HG03025 (cell line): ENCODE measurements around the gene KRT39.

Source experiments
- ATAC-seq: cut with Tn5 transposase; IDR thresholded peaks from one replicate; pipeline ENCODE4 v1.9.1; 2021; ENCODE audit warnings: mild to moderate bottlenecking, moderate library complexity; ENCODE audit not compliant: unreplicated experiment, low FRiP score

KRT39 gene

GRCh38 chr17:40981115-40981514, 14.4 kb upstream of the KRT39 start:
- no peak for ATAC-seq

GRCh38 chr17:40980596-40980995, 13.8 kb upstream of the KRT39 start:
- no peak for ATAC-seq

- ATAC-seq, result no peak
Measured at GRCh38 chr17:40980117-40980516, 13.4 kb upstream of the KRT39 start.

DNA sequence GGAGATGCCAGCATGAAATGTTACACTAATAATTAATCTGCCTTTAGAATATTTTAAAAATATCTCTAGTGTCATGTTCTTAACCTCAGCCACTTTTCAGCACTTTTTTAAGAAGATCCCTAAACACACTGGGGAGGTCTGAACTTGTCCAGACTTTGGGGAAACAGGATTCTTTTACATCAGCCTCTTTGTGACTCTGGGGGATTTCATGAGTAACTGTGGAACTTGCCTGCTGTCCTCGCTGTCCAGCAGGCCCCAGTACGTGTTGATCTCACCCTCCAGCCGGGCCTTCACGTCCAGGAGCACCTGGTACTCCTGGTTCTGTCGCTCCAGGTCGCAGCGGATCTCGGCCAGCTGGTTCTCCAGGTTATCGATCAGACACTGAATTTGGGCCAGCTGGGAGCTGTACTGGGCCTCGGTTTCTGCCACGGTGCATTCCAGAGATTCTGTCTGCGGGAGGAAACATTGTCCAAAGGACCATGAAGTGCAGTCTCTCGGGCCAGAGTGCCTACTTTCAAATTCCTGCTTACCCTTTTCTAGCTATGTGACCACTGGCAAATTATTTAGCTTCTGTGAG, 11.9 kb upstream of the KRT39 start:
- no peak for ATAC-seq

GRCh38 chr17:40975516-40975915, 8.8 kb upstream of the KRT39 start:
- no peak for ATAC-seq

- ATAC-seq, result no peak
Measured at GRCh38 chr17:40974366-40974765, 7.6 kb upstream of the KRT39 start.

DNA sequence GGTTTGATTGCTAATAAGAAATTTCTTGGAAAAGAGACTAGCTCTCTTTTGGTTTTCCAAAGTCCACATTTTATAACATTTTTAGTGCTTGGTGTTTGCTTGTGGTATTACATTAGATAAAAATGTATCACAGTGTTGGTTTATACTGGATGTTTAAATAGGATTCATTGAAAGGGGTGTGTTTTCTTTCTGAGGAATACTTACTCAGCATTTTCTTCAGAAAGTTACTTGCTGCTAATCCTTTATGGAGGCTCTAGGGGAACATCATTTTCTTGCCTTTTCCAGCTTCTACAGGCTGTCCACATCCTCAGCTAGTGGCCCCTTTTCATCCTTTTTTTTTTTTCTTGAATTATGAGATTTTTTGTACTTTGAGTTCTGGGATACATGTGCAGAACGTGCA, 834 bp upstream of the KRT39 start:
- no peak for ATAC-seq

DNA sequence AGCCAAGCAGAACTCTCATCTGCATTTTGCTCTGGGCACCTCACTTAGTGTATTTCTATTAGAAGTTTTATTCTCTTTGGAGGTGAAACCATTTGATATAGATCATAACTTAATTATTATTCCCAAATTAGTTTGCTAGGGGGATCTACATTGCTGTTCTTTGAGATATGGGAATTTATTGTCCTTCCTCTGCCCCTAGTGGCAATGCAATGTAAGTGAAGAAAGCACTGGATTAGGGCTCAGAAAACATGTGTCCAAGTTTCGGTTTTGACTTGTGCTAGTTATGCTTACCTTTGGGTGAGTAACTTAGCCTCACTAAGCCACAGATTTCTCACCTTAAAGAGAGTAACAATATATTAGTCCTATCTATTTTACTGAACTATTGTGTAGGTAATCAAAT, 2.9 kb downstream of the KRT39 start:
- ATAC-seq, result no peak

DNA sequence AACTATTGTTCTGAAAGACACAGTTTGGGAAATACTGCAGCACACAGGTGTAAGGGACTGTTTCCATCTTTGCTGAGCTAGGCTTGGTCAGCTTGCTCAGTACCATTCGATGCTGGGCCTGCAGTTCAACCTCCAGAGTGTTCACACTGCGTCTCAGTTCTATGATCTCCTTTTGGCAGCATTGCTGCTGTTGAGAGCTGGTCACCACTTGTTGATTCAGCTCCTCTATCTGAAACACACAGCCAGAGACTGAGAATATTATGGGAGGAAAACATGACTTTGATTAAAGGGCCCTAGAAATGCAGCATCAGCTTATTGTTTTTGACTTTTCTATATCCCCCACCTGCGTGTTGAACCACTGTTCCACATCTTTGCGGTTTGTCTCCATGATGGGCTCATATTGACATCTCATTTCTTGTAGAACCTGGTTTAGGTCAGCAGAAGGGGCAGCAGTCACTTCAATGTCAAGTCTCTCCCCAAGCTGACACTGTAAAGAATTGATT, 4.6 kb downstream of the KRT39 start:
- ATAC-seq, result no peak

- ATAC-seq, result no peak
Measured at GRCh38 chr17:40961591-40961990, 5.2 kb downstream of the KRT39 start.

DNA sequence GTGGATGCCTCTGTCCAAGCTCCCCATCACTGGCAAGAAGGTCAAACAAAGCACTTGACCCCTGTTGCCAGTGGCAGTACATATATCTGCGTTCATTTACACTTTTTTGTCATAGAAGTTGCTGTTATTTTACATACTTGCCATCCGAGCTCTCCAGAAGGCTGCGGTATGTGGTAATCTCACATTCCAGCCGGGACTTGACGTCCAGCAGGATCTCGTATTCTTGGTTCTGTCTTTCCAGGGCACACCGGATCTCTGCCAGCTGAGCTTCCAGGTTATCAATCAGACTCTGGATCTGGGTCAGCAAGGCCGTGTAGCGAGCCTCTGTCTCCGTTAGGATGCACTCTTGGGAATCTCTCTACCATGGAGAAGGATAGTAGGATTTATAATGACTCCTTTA, 6.6 kb downstream of the KRT39 start:
- no peak for ATAC-seq

DNA sequence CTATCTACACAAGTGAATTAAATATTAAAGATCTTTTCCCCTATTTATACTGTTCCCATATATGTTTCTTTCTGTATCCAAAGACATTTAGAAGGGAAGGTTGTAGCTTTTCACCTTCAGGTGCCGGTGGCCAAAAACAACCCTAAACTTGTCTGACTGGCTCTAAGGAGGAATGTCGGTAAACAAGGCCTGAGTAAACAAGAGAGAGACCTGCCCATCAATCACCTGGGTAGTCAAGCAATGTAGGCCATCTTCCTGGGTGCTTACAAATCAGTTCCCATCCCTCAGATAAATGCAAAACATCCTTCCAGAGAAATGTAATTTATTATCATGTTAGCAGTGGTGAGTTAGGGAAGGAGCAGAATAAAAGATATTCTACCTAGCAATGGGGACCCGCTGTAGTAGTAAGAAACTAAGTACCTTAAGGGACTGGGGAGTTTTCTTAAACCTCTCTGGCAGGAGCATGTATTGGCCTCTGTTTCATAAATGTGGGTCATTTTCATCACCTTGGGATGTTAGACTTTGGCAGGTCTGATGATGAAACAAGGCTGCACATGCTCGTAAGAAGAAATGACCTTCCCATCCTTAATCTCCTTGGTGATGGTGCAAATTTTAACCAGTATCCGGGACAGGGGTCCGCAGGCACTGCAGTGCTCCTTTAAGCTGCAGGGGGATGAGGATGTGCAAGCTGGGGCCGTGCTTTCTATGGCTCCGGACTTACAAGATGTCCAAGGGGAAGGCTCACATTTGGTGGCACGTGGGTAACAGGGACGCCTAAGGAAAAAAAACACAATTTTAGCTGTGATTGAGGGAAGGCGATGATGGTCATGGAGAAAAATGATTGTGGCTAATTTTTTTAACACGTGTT, 8.4 kb downstream of the KRT39 start:
- ATAC-seq, result no peak

DNA sequence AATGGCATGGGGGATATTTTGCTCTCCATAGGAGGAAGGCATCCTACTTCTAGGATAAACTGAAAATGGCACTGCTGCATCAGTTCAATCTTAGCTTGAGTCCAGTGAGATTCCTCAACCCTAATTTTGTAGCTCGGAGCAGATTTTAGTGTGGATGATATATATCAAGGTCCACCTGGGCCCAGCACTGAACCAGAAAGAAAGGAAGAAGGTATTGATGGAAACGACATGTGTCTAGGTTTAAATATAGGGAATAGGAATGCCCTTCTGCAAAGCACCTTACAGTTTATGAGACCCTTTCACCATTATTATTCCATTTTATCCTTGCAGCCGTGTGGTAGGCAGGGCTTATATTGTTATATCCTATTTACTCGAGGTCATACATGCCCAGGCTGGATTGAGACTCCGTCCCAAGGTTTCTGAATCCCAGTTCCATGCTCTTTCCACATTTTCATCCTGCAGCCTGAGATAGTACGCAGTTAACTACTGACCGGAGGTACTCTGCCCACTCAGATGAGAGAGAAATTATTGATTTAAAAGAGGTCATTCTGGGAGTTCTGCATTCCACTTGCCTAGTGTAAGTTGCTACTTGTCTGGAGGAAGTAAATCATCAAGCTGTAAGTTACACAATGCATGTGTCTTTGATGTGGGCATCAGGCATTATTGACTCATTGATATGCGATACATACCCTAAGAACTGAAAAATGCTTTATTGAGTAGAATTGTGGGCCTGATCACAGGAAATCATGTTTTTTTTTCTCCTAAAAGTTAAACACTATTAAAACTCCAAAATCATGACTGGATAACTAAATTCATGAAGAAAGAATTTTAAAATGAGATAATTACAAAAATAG, 10.1 kb downstream of the KRT39 start:
- no peak for ATAC-seq

DNA sequence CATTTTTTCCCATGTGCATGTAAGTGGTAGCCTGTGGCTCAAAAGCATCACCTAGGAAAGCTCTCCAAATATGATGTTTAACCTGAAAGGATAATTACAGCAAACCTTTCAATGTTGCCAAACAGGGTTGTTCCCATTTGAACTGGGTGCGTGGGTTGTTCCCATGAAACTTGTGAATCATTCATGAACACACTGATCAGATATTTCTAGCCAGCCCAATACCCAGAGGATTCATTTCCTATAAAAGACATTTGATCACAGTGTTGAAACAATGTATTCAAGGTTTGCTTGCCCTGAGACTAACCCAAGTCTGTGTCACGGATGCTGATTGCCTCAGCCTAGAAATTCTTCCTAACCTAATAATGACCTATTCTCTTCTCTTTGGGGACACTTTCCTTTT, 12.9 kb downstream of the KRT39 start:
- ATAC-seq, result no peak

- no peak for ATAC-seq
Measured at GRCh38 chr17:40952661-40953060, 14.1 kb downstream of the KRT39 start.

DNA sequence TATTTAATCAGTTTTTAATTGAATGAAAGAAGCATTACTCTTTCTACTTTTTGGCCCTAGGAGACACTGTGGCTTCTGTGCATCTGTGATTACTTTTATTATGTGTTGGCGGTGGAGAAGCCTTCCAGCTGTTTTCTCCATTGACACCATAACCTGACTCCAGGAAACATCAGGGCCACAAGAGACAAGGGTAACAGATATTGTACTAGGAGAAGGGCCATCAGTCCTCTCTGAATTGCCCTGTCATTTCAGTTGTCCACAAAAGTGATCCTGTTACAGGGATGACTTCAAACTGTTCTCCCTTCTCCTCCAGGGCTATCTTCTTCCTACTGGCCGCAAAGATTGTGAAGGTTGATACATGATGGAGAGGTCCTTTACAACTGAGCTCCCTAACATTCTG, 14.6 kb downstream of the KRT39 start:
- ATAC-seq, result no peak

- ATAC-seq, result no peak
Measured at GRCh38 chr17:40951011-40951622, 15.6 kb downstream of the KRT39 start.

DNA sequence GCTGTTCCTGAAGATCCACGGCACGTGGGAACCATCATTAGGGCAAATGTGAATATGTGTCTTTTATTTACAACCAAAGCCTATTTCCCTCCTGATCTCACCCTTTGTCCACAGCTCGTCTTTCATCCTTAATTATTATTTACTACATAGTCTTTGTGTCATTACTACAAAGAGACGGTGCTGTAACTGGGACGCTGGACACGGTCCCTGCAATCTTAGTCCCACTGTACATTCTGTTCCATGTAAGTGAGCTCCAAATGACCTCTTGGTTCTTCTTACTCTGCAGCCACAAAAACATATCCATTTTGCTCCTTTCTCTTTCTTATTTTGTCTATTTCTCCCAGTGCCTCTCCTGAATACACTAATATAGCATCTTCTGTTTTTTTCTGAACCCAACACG, 16.6 kb downstream of the KRT39 start:
- ATAC-seq, result no peak

DNA sequence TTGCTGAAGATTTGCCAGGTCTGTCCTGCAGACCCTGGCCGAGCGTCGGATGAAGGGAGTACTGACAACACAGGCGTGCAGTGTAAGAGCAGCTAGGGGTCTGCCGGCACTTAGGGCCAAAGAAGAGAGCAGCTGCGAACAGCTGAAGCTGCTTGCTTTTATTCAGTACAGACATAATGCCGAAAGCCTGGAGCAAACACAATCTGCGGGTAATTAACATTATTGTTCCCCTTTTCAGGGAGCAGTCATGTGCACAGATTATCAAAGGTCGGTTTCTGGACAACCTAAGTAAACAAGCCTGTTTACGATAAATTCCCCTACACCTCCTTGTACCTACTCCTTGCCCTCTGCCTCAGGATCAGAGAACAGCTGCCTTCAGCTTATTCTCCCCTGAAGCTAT, 17.3 kb downstream of the KRT39 start:
- no peak for ATAC-seq

DNA sequence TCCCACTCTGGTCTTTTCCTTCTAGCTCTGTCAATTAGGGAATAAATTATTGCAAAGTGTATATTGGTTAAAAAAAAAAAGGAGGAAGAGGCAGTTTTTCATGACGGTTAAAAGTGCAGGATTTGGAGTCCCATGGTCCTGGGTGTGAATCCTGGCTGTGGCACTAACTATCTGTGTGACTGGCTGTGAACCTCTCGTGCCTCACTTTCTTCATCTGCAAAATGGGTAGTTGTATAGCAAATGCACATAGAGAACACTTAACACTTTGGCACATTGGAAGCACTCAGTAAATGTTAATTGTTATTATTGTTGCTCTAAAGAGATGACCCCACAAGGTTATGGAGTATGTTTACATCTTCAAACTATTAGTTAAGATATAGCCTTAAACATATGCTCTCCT, 18.8 kb downstream of the KRT39 start:
- no peak for ATAC-seq

- no peak for ATAC-seq
Measured at GRCh38 chr17:40945414-40945813, 21.3 kb downstream of the KRT39 start.
